ENCODE results near the gene PLBD2.

Gene PLBD2

GRCh38 chr12:113359133-113359938 lies 949 bp downstream of the PLBD2 start:
- no peaks in the 10 kb centered on the region; the same call in 1 of the 2 replicates for H3F3A ChIP-seq (ENCODE audit: low read depth)
- peaks cover 7% of the 10 kb centered on the region for H3K4me1 ChIP-seq (ENCODE audit: insufficient read depth, low read length, poor library complexity, severe bottlenecking)
- no peaks in the 10 kb centered on the region for H3K9me2 ChIP-seq (replicated peaks; ENCODE audit: low read depth, low read length)
- peak overlapping the region; percentile 76 for H3K4me2 ChIP-seq (ENCODE audit: low read depth, low read length, poor library complexity, severe bottlenecking)
- H3K9ac ChIP-seq (ENCODE audit: low read depth, low read length, poor library complexity, severe bottlenecking): peak overlapping the region; percentile 41
- peak overlapping the region; percentile 76 for H3K4me3 ChIP-seq (ENCODE audit: low read length, poor library complexity, severe bottlenecking)
- no peaks in the 10 kb centered on the region for H3K27me3 ChIP-seq (ENCODE audit: insufficient read depth, low read length, poor library complexity, severe bottlenecking)
- H3K79me2 ChIP-seq (ENCODE audit: insufficient read depth, low read length): no peaks in the 10 kb centered on the region
- H3K36me3 ChIP-seq (ENCODE audit: insufficient read depth, low read length): no peaks in the 10 kb centered on the region
- no peak for TF ChIP-seq EZH2phosphoT487 (IDR thresholded peaks at IDR 0.05; ENCODE audit: borderline replicate concordance)
- no peak for TF ChIP-seq CTCF (conservative IDR thresholded peaks at IDR 0.05; ENCODE audit: low read length)
- no peaks in the 10 kb centered on the region for H3K9me3 ChIP-seq (ENCODE audit: insufficient read depth, low read depth, low read length)
- no peaks in the 10 kb centered on the region for H4K20me1 ChIP-seq (ENCODE audit: insufficient read depth, low read length, poor library complexity, severe bottlenecking)
- H2AFZ ChIP-seq (ENCODE audit: low read length): 0 out of 2 replicates have a peak overlapping the region, but pooled peaks have one; percentile 53

GRCh38 chr12:113359939-113360748 lies 1.8 kb downstream of the PLBD2 start:
- Histone ChIP-seq H3K27me3 (ENCODE audit: insufficient read depth, low read length, poor library complexity, severe bottlenecking) (no peaks in the 10 kb centered on the region), H3K9me2 (replicated peaks; ENCODE audit: low read depth, low read length) (no peaks in the 10 kb centered on the region), H3K79me2 (ENCODE audit: insufficient read depth, low read length) (no peaks in the 10 kb centered on the region), H3K9me3 (ENCODE audit: insufficient read depth, low read depth, low read length) (no peaks in the 10 kb centered on the region), H3K9ac (ENCODE audit: low read depth, low read length, poor library complexity, severe bottlenecking) (no peak overlapping the region), H3K4me2 (ENCODE audit: low read depth, low read length, poor library complexity, severe bottlenecking) (peak overlapping the region; percentile 76), H3K36me3 (ENCODE audit: insufficient read depth, low read length) (no peaks in the 10 kb centered on the region), H3F3A (ENCODE audit: low read depth) (no peaks in the 10 kb centered on the region; the same call in 1 of the 2 replicates), H2AFZ (ENCODE audit: low read length) (no peak overlapping the region), H3K4me3 (ENCODE audit: low read length, poor library complexity, severe bottlenecking) (peak overlapping the region; percentile 76), H4K20me1 (ENCODE audit: insufficient read depth, low read length, poor library complexity, severe bottlenecking) (no peaks in the 10 kb centered on the region), H3K4me1 (ENCODE audit: insufficient read depth, low read length, poor library complexity, severe bottlenecking) (peaks cover 7% of the 10 kb centered on the region)
- 0 out of 2 replicates have a peak, but pooled peaks have one; percentile 12 for TF ChIP-seq CTCF (conservative IDR thresholded peaks at IDR 0.05; ENCODE audit: low read length)
- TF ChIP-seq EZH2phosphoT487 (IDR thresholded peaks at IDR 0.05; ENCODE audit: borderline replicate concordance): no peak

GRCh38 chr12:113361574-113362370 lies 3.4 kb downstream of the PLBD2 start:
- H3F3A ChIP-seq (ENCODE audit: low read depth): no peaks in the 10 kb centered on the region; the same call in 1 of the 2 replicates
- no peak overlapping the region for H3K9ac ChIP-seq (ENCODE audit: low read depth, low read length, poor library complexity, severe bottlenecking)
- H3K79me2 ChIP-seq (ENCODE audit: insufficient read depth, low read length): no peaks in the 10 kb centered on the region
- no peak overlapping the region for H2AFZ ChIP-seq (ENCODE audit: low read length)
- H3K27me3 ChIP-seq (ENCODE audit: insufficient read depth, low read length, poor library complexity, severe bottlenecking): no peaks in the 10 kb centered on the region
- H3K4me1 ChIP-seq (ENCODE audit: insufficient read depth, low read length, poor library complexity, severe bottlenecking): peaks cover 7% of the 10 kb centered on the region
- no peaks in the 10 kb centered on the region for H3K9me2 ChIP-seq (replicated peaks; ENCODE audit: low read depth, low read length)
- H3K4me3 ChIP-seq (ENCODE audit: low read length, poor library complexity, severe bottlenecking): no peak overlapping the region
- H3K36me3 ChIP-seq (ENCODE audit: insufficient read depth, low read length): no peaks in the 10 kb centered on the region
- TF ChIP-seq EZH2phosphoT487 (IDR thresholded peaks at IDR 0.05; ENCODE audit: borderline replicate concordance) (no peak), CTCF (conservative IDR thresholded peaks at IDR 0.05; ENCODE audit: low read length) (no peak)
- H3K9me3 ChIP-seq (ENCODE audit: insufficient read depth, low read depth, low read length): no peaks in the 10 kb centered on the region
- H3K4me2 ChIP-seq (ENCODE audit: low read depth, low read length, poor library complexity, severe bottlenecking): no peak overlapping the region
- no peaks in the 10 kb centered on the region for H4K20me1 ChIP-seq (ENCODE audit: insufficient read depth, low read length, poor library complexity, severe bottlenecking)

Measured in Loucy (cell line).